ENCODE data around the gene PCDH17.

DNA sequence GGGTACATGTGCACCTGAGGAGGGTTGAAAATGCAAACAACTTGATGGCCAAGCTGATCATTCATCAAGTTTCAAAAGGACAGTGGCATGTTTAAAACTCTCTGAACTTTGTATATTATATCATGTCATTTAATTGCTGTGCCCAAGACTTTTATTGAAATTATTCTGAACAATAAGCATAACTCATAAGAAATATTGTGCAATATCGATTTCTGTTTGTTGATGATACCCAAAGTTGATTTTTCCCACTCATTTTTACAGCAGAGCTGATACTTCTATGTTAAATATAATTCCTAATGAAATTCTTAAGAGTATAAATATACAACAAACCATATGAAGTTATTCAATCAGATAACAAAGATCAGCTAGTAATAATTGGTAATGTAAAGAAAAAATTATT, 49.1 kb downstream of the PCDH17 start:
- TF ChIP-seq, protein P1, sequence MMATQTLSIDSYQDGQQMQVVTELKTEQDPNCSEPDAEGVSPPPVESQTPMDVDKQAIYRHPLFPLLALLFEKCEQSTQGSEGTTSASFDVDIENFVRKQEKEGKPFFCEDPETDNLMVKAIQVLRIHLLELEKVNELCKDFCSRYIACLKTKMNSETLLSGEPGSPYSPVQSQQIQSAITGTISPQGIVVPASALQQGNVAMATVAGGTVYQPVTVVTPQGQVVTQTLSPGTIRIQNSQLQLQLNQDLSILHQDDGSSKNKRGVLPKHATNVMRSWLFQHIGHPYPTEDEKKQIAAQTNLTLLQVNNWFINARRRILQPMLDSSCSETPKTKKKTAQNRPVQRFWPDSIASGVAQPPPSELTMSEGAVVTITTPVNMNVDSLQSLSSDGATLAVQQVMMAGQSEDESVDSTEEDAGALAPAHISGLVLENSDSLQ (IDR thresholded peaks at IDR 0.05), result no peak
- TF ChIP-seq SUPT20H (IDR thresholded peaks at IDR 0.05; ENCODE audit: borderline replicate concordance, control insufficient read depth, low read depth, low read length) (no peak), EED (IDR thresholded peaks at IDR 0.05; ENCODE audit: low read depth) (no peak), CEBPB (IDR thresholded peaks at IDR 0.05; ENCODE audit: borderline replicate concordance in 1 of 2, low read depth in 2 of 2, low read length in 2 of 2) (no peak), SP1 (IDR thresholded peaks at IDR 0.05; ENCODE audit: low read depth, low read length) (no peak), MYC (IDR thresholded peaks at IDR 0.05; ENCODE audit: insufficient read depth, insufficient read length, insufficient replicate concordance, low read length, severe bottlenecking) (no peak), GABPA (IDR thresholded peaks at IDR 0.05; ENCODE audit: low read depth) (no peak), MXI1 (IDR thresholded peaks at IDR 0.05; ENCODE audit: low read depth, low read length) (no peak), CBX5 (IDR thresholded peaks at IDR 0.05; ENCODE audit: low read depth) (no peak)
- TF ChIP-seq, protein P2, sequence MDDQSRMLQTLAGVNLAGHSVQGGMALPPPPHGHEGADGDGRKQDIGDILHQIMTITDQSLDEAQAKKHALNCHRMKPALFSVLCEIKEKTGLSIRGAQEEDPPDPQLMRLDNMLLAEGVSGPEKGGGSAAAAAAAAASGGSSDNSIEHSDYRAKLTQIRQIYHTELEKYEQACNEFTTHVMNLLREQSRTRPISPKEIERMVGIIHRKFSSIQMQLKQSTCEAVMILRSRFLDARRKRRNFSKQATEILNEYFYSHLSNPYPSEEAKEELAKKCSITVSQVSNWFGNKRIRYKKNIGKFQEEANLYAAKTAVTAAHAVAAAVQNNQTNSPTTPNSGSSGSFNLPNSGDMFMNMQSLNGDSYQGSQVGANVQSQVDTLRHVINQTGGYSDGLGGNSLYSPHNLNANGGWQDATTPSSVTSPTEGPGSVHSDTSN (IDR thresholded peaks at IDR 0.05; ENCODE audit: insufficient replicate concordance, low read depth, low read length), result no peak
- TF ChIP-seq, protein P3, sequence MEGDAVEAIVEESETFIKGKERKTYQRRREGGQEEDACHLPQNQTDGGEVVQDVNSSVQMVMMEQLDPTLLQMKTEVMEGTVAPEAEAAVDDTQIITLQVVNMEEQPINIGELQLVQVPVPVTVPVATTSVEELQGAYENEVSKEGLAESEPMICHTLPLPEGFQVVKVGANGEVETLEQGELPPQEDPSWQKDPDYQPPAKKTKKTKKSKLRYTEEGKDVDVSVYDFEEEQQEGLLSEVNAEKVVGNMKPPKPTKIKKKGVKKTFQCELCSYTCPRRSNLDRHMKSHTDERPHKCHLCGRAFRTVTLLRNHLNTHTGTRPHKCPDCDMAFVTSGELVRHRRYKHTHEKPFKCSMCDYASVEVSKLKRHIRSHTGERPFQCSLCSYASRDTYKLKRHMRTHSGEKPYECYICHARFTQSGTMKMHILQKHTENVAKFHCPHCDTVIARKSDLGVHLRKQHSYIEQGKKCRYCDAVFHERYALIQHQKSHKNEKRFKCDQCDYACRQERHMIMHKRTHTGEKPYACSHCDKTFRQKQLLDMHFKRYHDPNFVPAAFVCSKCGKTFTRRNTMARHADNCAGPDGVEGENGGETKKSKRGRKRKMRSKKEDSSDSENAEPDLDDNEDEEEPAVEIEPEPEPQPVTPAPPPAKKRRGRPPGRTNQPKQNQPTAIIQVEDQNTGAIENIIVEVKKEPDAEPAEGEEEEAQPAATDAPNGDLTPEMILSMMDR (IDR thresholded peaks at IDR 0.05 in 2 of 3, conservative IDR thresholded peaks at IDR 0.05 in 1 of 3; ENCODE audit: control insufficient read depth in 2 of 3, extremely low read depth in 1 of 3, insufficient read depth in 1 of 3, low read depth in 3 of 3, low read length in 3 of 3), result no peak
- TF ChIP-seq, protein P4, sequence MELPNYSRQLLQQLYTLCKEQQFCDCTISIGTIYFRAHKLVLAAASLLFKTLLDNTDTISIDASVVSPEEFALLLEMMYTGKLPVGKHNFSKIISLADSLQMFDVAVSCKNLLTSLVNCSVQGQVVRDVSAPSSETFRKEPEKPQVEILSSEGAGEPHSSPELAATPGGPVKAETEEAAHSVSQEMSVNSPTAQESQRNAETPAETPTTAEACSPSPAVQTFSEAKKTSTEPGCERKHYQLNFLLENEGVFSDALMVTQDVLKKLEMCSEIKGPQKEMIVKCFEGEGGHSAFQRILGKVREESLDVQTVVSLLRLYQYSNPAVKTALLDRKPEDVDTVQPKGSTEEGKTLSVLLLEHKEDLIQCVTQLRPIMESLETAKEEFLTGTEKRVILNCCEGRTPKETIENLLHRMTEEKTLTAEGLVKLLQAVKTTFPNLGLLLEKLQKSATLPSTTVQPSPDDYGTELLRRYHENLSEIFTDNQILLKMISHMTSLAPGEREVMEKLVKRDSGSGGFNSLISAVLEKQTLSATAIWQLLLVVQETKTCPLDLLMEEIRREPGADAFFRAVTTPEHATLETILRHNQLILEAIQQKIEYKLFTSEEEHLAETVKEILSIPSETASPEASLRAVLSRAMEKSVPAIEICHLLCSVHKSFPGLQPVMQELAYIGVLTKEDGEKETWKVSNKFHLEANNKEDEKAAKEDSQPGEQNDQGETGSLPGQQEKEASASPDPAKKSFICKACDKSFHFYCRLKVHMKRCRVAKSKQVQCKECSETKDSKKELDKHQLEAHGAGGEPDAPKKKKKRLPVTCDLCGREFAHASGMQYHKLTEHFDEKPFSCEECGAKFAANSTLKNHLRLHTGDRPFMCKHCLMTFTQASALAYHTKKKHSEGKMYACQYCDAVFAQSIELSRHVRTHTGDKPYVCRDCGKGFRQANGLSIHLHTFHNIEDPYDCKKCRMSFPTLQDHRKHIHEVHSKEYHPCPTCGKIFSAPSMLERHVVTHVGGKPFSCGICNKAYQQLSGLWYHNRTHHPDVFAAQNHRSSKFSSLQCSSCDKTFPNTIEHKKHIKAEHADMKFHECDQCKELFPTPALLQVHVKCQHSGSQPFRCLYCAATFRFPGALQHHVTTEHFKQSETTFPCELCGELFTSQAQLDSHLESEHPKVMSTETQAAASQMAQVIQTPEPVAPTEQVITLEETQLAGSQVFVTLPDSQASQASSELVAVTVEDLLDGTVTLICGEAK (IDR thresholded peaks at IDR 0.05; ENCODE audit: borderline replicate concordance), result no peak
- TF ChIP-seq, protein P5, sequence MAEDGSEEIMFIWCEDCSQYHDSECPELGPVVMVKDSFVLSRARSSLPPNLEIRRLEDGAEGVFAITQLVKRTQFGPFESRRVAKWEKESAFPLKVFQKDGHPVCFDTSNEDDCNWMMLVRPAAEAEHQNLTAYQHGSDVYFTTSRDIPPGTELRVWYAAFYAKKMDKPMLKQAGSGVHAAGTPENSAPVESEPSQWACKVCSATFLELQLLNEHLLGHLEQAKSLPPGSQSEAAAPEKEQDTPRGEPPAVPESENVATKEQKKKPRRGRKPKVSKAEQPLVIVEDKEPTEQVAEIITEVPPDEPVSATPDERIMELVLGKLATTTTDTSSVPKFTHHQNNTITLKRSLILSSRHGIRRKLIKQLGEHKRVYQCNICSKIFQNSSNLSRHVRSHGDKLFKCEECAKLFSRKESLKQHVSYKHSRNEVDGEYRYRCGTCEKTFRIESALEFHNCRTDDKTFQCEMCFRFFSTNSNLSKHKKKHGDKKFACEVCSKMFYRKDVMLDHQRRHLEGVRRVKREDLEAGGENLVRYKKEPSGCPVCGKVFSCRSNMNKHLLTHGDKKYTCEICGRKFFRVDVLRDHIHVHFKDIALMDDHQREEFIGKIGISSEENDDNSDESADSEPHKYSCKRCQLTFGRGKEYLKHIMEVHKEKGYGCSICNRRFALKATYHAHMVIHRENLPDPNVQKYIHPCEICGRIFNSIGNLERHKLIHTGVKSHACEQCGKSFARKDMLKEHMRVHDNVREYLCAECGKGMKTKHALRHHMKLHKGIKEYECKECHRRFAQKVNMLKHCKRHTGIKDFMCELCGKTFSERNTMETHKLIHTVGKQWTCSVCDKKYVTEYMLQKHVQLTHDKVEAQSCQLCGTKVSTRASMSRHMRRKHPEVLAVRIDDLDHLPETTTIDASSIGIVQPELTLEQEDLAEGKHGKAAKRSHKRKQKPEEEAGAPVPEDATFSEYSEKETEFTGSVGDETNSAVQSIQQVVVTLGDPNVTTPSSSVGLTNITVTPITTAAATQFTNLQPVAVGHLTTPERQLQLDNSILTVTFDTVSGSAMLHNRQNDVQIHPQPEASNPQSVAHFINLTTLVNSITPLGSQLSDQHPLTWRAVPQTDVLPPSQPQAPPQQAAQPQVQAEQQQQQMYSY (CRISPR knock-in tag; IDR thresholded peaks at IDR 0.05), result no peak
- TF ChIP-seq, protein P6, sequence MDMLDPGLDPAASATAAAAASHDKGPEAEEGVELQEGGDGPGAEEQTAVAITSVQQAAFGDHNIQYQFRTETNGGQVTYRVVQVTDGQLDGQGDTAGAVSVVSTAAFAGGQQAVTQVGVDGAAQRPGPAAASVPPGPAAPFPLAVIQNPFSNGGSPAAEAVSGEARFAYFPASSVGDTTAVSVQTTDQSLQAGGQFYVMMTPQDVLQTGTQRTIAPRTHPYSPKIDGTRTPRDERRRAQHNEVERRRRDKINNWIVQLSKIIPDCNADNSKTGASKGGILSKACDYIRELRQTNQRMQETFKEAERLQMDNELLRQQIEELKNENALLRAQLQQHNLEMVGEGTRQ (IDR thresholded peaks at IDR 0.05; ENCODE audit: borderline replicate concordance, low read depth, low read length), result no peak

Measured in GM12878 (cell line).